ENCODE data around the gene TNRC18. TPM values are rescaled to one million over a fixed set of nuclear protein-coding genes. Genes with fewer than 3 reads are reported as not detected.

Gene TNRC18
- total RNA-seq, 2 donors from 2014 or later, result 67.6 to 69.0 TPM

DNA sequence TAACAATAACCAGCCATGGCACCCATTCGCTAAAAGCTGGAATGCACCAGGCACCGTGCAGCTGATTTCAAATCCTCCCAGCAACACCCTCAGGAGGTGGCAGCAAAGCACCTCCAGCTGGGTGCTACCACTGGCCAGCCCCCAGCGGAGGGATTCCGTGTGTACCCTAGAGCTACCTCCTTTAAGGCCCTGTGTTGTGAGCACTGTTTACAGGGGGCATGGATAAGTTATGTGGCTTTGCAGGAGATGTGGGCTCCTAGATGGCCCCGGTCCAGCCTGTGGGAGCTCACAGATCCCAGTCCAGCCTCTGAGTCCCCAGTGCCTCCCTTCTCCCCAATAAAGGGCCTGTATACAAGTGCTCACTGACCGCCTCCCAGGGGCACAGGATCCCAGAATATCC is 27.1 kb downstream of the TNRC18 start:
- peak overlapping the region; percentile 76 to 91 for H3K4me3 Mint-ChIP-seq

DNA sequence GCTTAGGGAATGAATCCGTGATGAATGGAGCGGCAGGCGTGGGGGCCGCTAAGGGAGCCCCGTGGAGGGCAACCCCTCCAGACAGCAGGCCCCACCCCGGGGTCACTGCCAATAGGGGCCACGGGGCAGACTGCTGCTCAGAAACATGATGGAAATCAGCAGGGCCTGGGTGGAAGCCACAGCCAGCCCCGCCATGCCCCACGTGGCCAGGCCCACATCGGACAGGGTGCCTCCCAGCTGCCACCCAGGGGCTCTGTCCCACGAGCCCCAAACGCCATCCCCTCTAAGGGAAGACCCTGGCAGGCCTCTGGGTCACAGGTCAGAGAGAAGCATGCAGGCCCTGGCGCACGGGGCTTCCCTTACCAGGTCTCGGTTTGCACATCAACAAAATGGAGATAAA is 28.4 kb downstream of the TNRC18 start:
- Mint-ChIP-seq H3K27me3 (ENCODE audit: low read depth) (no peaks in the 10 kb centered on the region), H3K36me3 (ENCODE audit: insufficient read depth in 2 of 2) (peaks cover 7 to 15% of the 10 kb centered on the region in 2 donors), H3K4me1 (ENCODE audit: low read depth) (peaks cover 26% of the 10 kb centered on the region), H3K4me3 (peak overlapping the region; percentile 76 to 91), H3K9me3 (no peaks in the 10 kb centered on the region), H3K27ac (no peak overlapping the region)
- DNase-seq, result no peak
- no peak for ATAC-seq (replicated peaks in 1 of 2)

More for the DNA sequence above, 27.1 kb downstream of the TNRC18 start:
- ATAC-seq (replicated peaks in 1 of 2) (peak; percentile 54 to 58), DNase-seq (peak; percentile 65 to 67)
- H3K27me3 Mint-ChIP-seq (ENCODE audit: low read depth), result no peaks in the 10 kb centered on the region
- H3K4me1 Mint-ChIP-seq (ENCODE audit: low read depth), result peaks cover 26% of the 10 kb centered on the region
- no peaks in the 10 kb centered on the region for H3K9me3 Mint-ChIP-seq
- H3K27ac Mint-ChIP-seq, result peak overlapping the region; percentile 76
- H3K36me3 Mint-ChIP-seq (ENCODE audit: insufficient read depth in 2 of 2), result peaks cover 7 to 11% of the 10 kb centered on the region in 2 donors

DNA sequence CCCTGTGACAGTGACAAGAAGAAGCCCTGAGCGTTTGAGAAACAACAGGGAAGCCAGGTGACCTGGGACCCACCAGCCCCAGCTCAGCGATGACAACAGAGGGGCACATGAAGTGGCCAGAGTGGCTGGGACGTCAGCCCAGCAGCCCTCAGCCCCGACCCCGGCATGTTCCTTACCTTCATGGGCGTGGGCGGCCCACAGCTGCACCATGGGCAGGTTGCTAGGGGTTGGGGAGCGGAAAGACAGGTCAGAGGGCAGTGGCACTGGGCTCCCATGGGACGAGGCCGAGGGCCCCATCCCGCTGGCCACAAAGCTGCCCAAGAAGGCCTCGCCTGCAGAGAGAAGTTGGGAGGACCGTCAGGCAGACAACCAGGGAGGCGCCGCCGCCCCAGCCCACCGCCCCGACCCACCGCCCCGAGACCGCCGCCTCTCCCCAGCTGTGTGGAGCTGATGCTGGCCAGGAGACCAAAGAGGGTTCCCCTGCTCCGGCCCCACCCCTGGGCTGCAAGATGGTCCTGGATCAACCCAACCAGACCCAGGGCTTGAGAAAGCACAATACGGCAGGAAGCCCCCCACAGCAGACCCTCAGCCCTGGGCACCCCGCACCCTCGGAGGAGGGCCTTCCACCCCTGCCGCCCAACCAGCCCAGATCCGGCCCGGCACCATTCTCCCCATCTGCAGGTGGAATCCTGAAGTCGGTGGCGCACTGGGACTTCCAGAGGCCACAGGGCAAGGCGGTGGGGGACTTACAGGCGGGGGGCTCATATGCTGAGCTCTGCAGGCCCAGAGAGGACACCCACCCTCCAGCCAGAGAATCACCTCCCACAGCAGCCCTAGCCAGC is 29.1 kb downstream of the TNRC18 start:
- no peaks in the 10 kb centered on the region for H3K9me3 Mint-ChIP-seq
- peak overlapping the region in 1 of 2 donors; percentile 76 for H3K4me3 Mint-ChIP-seq
- DNase-seq, result no peak
- ATAC-seq (replicated peaks in 1 of 2), result no peak
- H3K36me3 Mint-ChIP-seq (ENCODE audit: insufficient read depth in 2 of 2), result peaks cover 7 to 15% of the 10 kb centered on the region in 2 donors
- H3K4me1 Mint-ChIP-seq (ENCODE audit: low read depth), result peaks cover 26% of the 10 kb centered on the region
- no peaks in the 10 kb centered on the region for H3K27me3 Mint-ChIP-seq (ENCODE audit: low read depth)
- no peak overlapping the region for H3K27ac Mint-ChIP-seq

DNA sequence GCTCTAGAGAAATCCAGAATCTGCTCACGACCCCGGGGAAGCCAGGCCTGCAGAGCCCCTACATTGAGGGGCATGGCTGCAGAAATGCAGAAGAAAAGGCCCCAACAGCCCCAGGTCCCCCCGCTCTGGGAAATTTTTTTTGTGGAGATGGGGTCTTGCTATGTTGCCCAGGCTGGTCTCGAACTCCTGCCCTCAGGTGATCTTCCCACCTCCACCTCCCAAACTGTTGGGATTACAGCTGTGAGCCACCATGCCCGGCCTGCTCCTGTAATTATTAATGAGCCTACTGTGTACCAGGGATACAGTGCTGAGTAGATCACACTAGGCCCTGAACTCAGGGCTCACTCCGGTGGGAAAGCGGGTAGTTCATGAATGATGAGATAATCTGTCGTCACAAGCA is 29.9 kb downstream of the TNRC18 start:
- no peaks in the 10 kb centered on the region for H3K9me3 Mint-ChIP-seq
- peaks cover 26% of the 10 kb centered on the region for H3K4me1 Mint-ChIP-seq (ENCODE audit: low read depth)
- H3K27ac Mint-ChIP-seq, result no peak overlapping the region
- ATAC-seq (replicated peaks in 1 of 2) (no peak), DNase-seq (no peak)
- H3K36me3 Mint-ChIP-seq (ENCODE audit: insufficient read depth in 2 of 2), result peaks cover 7 to 15% of the 10 kb centered on the region in 2 donors
- H3K27me3 Mint-ChIP-seq (ENCODE audit: low read depth), result no peaks in the 10 kb centered on the region
- peak overlapping the region; percentile 8 to 55 for H3K4me3 Mint-ChIP-seq

DNA sequence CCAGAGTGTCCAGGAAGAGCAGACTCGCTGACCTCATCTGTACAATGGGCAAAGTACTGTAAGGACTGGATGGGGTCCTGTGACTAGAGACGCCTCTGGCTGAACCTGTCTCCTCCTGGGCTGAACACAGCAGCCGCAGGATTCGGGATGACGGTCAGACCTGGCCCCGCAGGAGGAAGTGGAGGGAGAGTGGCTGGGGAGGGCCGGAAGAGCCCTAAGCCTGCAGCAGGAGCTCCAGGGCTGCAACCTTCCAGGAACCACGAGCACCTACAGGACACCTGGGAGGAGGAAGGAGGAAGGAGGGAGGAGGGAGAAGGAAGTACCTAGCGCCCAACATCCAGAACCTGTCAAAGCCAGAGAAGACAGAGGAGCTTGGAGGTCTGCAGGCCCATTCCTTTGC is 30.3 kb downstream of the TNRC18 start:
- no peaks in the 10 kb centered on the region for H3K9me3 Mint-ChIP-seq
- peak overlapping the region in 1 of 2 donors; percentile 53 for H3K4me3 Mint-ChIP-seq
- H3K27me3 Mint-ChIP-seq (ENCODE audit: low read depth), result no peaks in the 10 kb centered on the region
- H3K36me3 Mint-ChIP-seq (ENCODE audit: insufficient read depth in 2 of 2), result peaks cover 7 to 15% of the 10 kb centered on the region in 2 donors
- DNase-seq (no peak), ATAC-seq (replicated peaks in 1 of 2) (no peak)
- no peak overlapping the region for H3K27ac Mint-ChIP-seq
- H3K4me1 Mint-ChIP-seq (ENCODE audit: low read depth), result peaks cover 26% of the 10 kb centered on the region

DNA sequence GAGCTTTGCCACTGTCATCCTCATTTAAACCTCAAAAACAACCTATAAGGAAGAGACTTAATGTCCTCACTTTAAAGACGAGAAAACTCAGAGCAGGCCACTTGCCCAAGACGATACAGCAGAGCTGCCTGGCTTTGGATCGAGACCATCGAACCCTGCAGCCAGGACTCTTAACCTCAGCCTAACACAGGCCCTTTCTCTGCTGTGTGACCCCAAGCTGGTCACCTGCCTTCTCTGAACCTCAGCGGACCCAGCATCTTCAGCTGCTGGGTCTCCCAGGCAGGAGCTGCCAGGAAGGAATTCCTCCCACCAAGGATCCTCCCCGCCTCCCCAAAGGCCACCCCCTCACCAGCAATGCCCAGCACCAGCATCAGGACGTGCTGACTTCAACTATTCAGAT is 32.7 kb downstream of the TNRC18 start:
- Mint-ChIP-seq H3K27ac (no peak overlapping the region), H3K9me3 (no peaks in the 10 kb centered on the region), H3K27me3 (ENCODE audit: low read depth) (no peaks in the 10 kb centered on the region), H3K4me1 (ENCODE audit: low read depth) (peaks cover 22% of the 10 kb centered on the region), H3K4me3 (no peak overlapping the region), H3K36me3 (ENCODE audit: insufficient read depth in 2 of 2) (peaks cover 7 to 20% of the 10 kb centered on the region in 2 donors)
- DNase-seq (no peak), ATAC-seq (replicated peaks in 1 of 2) (no peak)

DNA sequence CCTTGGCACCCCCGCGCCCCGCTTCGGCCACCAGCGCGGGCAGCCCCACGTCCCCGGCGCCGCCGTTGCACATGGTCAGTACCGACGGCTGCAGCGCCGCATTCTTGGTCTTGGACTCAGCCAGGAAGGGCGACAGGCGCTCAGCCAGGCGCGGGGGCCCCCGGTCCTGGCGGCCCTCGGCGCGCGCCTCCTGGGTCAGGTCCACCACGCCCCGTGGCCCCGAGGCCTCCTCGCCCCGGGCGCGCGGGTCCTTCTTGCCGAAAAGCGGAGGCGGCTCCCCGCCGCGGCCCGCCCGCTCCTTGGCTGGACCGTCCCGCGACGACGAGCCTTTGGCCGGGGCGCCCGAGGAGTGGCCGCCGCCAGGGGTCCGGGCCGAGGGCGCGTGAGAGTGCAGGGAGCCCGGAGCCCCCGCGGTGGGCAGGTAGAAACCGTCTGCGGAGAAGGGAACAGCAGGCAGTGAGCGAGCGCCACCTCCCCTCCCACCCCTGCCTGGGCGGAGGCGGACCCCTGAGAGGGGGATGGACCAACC is 34.7 kb downstream of the TNRC18 start:
- no peaks in the 10 kb centered on the region for H3K9me3 Mint-ChIP-seq
- no peak for ATAC-seq (replicated peaks in 1 of 2)
- no peak overlapping the region for H3K27ac Mint-ChIP-seq
- no peaks in the 10 kb centered on the region for H3K27me3 Mint-ChIP-seq (ENCODE audit: low read depth)
- H3K4me3 Mint-ChIP-seq, result no peak overlapping the region
- peaks cover 5 to 18% of the 10 kb centered on the region in 2 donors for H3K36me3 Mint-ChIP-seq (ENCODE audit: insufficient read depth in 2 of 2)
- H3K4me1 Mint-ChIP-seq (ENCODE audit: low read depth), result peaks cover 9% of the 10 kb centered on the region
- no peak for DNase-seq

DNA sequence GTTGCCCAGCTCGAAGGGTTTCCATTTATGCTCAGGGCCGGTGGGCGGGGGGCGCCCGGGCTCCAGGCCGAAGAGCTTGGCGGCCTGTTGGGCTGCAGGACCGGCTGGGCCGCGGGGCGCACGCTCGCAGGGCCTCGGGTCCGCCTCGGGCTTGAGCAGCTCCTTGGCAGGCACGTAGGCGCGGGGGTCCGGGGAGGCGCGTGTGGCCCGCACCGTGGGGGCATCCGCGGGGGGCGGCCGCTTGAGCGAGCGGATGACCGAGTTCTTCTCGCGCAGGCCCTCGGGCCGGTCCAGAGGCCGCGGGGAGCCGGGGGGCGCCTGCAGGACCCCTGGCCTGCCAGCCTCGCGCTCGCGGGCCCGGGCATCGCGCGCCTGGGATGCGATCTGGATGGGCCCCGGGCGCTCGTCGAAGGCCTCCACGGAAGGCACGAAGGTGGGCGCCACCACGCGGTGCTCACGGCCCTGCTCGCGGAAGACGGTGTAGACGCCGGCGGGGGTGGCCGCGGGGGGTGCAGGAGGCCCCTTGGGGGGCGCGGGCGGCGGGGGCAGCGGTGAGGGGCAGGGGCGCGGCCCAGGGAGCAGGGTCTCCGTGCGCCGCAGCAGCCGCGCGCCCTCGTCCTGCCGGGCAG is 35.2 kb downstream of the TNRC18 start:
- H3K36me3 Mint-ChIP-seq (ENCODE audit: insufficient read depth in 2 of 2), result peaks cover 5 to 15% of the 10 kb centered on the region in 2 donors
- no peak for ATAC-seq (replicated peaks in 1 of 2)
- no peak for DNase-seq
- no peak overlapping the region for H3K27ac Mint-ChIP-seq
- no peaks in the 10 kb centered on the region for H3K27me3 Mint-ChIP-seq (ENCODE audit: low read depth)
- no peak overlapping the region for H3K4me3 Mint-ChIP-seq
- no peaks in the 10 kb centered on the region for H3K9me3 Mint-ChIP-seq
- H3K4me1 Mint-ChIP-seq (ENCODE audit: low read depth), result peaks cover 6% of the 10 kb centered on the region

DNA sequence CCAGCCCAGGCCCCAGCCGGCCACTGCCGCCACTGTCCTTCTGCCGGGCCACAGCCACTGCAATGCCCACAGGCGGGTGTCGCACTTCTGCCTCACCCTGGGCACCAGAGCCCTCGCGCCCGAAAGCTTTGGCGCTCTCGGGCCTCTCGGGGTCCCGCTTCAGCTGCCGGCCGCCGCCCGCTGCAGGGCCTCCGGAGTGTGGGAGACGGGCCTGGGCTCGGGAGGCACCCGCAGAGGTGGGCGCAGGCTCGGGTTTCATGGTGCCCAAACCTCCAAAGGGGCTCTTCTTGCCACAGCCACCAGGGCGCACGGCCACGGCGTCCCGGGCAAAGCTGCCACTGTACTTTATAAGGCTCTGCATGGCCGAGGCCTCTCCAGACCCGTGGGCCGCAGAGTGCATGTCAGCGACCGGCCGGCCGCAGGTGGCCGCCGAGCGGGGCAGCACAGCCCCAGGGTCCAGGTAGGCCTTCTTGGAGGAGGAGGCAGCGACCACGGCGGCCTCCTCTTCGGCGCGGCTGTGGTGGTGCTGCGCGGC is 35.9 kb downstream of the TNRC18 start:
- Mint-ChIP-seq H3K9me3 (no peaks in the 10 kb centered on the region), H3K27ac (no peak overlapping the region), H3K27me3 (ENCODE audit: low read depth) (no peaks in the 10 kb centered on the region), H3K4me1 (ENCODE audit: low read depth) (peaks cover 11% of the 10 kb centered on the region), H3K4me3 (no peak overlapping the region), H3K36me3 (ENCODE audit: insufficient read depth in 2 of 2) (peaks cover 0 to 10% of the 10 kb centered on the region in 2 donors)
- no peak for DNase-seq
- no peak for ATAC-seq (replicated peaks in 1 of 2)

DNA sequence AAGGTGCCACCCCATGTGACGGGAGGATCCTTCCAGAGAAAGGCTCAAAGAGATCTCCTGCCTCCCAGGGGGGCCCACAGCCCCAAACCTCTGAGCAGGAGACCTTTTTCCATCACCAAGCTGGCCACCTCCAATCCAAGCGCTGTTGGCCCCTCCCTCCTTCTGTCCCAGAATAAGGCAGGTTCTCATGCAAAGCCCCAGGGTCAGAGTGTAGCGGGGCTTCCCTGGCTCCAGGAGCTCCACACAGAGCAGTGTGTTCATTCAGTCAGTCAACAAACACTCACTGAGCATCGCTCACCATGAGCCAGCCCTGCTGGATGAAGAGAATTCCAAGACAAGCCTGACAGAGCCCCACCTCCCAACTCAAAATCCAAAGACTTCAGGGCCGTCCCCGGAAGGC is 39.0 kb downstream of the TNRC18 start:
- peaks cover 0 to 5% of the 10 kb centered on the region in 2 donors for H3K36me3 Mint-ChIP-seq (ENCODE audit: insufficient read depth in 2 of 2)
- H3K4me1 Mint-ChIP-seq (ENCODE audit: low read depth), result peaks cover 16% of the 10 kb centered on the region
- H3K4me3 Mint-ChIP-seq, result peak overlapping the region in 1 of 2 donors; percentile 19
- no peak overlapping the region for H3K27ac Mint-ChIP-seq
- DNase-seq (no peak), ATAC-seq (replicated peaks in 1 of 2) (no peak)
- no peaks in the 10 kb centered on the region for H3K27me3 Mint-ChIP-seq (ENCODE audit: low read depth)
- no peaks in the 10 kb centered on the region for H3K9me3 Mint-ChIP-seq

DNA sequence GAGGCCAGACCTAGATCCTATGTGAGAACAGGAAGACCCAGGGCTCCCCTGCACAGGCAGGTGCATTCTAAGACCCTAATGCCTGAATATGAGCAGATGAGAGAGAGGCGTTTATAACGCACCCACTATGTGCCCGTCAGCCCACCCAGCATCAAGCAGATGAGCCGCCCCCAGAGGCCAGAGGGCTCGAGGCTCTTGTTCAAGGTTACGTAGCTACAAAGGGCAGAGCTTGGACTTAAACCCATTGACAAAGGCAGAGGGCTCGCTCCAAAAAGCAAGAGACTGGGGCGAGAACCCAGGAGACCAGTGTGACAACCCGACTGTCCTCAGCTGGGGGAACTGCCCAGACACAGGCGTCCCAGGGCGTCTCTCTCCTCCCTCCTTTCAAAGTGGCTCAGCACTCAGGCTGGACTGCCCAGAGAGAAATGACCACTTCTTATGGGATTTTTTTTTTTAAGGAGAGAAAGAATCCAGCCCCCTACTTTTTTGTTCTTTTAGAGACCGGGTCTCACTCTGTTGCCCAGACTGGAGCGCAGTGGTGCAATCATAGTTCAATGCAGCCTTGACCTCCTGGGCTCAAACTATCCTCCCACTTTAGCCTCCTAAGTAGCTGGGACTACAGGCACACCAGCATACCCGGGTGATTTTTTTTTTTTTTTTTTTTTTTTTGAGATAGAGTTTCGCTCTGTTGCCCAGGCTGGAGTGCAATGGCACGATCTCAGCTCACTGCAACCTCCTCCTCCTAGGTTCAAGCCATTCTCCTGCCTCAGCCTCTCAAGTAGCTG is 40.1 kb downstream of the TNRC18 start:
- Mint-ChIP-seq H3K36me3 (ENCODE audit: insufficient read depth in 2 of 2) (peaks cover 0 to 5% of the 10 kb centered on the region in 2 donors), H3K9me3 (no peaks in the 10 kb centered on the region), H3K4me1 (ENCODE audit: low read depth) (peaks cover 16% of the 10 kb centered on the region), H3K4me3 (no peak overlapping the region), H3K27me3 (ENCODE audit: low read depth) (no peaks in the 10 kb centered on the region), H3K27ac (no peak overlapping the region)
- no peak for DNase-seq
- no peak for ATAC-seq (replicated peaks in 1 of 2)

DNA sequence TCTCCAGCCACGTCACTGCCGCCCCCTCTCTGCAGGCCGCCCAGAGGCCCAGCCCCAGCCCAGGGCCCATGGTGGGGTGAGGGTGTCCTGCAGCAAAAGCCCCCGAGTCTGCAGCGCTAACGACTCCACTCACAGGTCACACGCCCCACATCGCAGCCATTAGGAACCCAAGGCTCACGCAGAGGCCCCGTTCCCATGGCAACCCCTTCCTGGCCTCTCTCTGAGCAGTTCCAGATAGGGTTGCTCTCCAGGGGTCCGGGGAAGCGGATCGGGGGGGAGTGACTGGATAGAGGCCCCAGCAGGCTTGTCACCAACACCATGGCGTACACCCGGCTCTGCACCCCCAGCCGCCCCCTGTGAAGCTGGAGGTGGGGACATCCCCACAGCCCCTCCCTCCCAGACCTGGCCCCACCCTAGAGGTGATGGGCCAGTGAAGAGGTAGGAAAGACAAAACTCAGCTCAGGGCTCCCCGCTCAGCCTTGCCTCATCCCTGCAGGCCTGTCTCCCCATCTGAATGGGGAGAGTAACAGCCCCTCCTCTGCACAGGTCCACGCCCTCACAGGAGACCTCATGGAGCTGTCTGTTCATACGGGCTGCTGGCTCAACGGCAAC is 41.2 kb downstream of the TNRC18 start:
- no peak for DNase-seq
- no peak overlapping the region for H3K27ac Mint-ChIP-seq
- no peaks in the 10 kb centered on the region for H3K27me3 Mint-ChIP-seq (ENCODE audit: low read depth)
- no peaks in the 10 kb centered on the region for H3K9me3 Mint-ChIP-seq
- H3K4me1 Mint-ChIP-seq (ENCODE audit: low read depth), result peaks cover 15% of the 10 kb centered on the region
- peaks cover 0 to 6% of the 10 kb centered on the region in 2 donors for H3K36me3 Mint-ChIP-seq (ENCODE audit: insufficient read depth in 2 of 2)
- ATAC-seq (replicated peaks in 1 of 2), result no peak
- no peak overlapping the region for H3K4me3 Mint-ChIP-seq
